ENCODE measurements around the gene MDM4.

MDM4 gene

GRCh38 chr1:204574016-204574864 is 58.0 kb downstream of the MDM4 start:
- DNase-seq (ENCODE audit: low read depth) = no peak
- TF ChIP-seq CTCF (IDR thresholded peaks at IDR 0.05; ENCODE audit: low read depth, low read length, missing control alignments) = no peak
- no peak overlapping the region for H3K4me3 ChIP-seq (ENCODE audit: low read depth, low read length)

DNA sequence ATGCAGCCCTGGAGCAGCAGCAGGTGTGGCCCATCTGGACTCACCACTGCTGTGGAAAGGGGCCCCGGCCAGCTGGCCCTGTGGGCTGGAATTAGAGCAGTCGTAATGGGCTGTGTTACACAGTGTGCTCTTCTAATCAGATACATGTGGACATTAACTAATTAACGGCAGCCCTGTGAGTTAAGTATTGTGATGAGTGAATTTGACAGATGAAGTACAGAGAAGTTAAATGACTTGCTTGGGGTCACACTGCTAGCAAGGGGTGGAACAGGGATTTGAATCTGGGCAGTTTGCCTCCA is 58.6 kb downstream of the MDM4 start:
- no peak overlapping the region for H3K4me3 ChIP-seq (ENCODE audit: low read depth, low read length)
- no peak for TF ChIP-seq CTCF (IDR thresholded peaks at IDR 0.05; ENCODE audit: low read depth, low read length, missing control alignments)
- no peak for DNase-seq (ENCODE audit: low read depth)

- no peak for DNase-seq (ENCODE audit: low read depth)
- TF ChIP-seq CTCF (IDR thresholded peaks at IDR 0.05; ENCODE audit: low read depth, low read length, missing control alignments) = no peak
- no peak overlapping the region for H3K4me3 ChIP-seq (ENCODE audit: low read depth, low read length)
These were observed 59.3 kb downstream of the MDM4 start for GRCh38 chr1:204575221-204576190.

GRCh38 chr1:204576422-204576821 is 60.2 kb downstream of the MDM4 start:
- H3K4me3 ChIP-seq (ENCODE audit: low read depth, low read length) = no peak overlapping the region
- TF ChIP-seq CTCF (IDR thresholded peaks at IDR 0.05; ENCODE audit: low read depth, low read length, missing control alignments) = no peak
- no peak for DNase-seq (ENCODE audit: low read depth)

- TF ChIP-seq CTCF (IDR thresholded peaks at IDR 0.05; ENCODE audit: low read depth, low read length, missing control alignments) = no peak
- no peak for DNase-seq (ENCODE audit: low read depth)
- no peak overlapping the region for H3K4me3 ChIP-seq (ENCODE audit: low read depth, low read length)
These were observed 61.7 kb downstream of the MDM4 start for GRCh38 chr1:204577794-204578478.

GRCh38 chr1:204578867-204579664 is 62.9 kb downstream of the MDM4 start:
- peak overlapping the region; percentile 45 for H3K4me3 ChIP-seq (ENCODE audit: low read depth, low read length)
- peak; percentile 45 for DNase-seq (ENCODE audit: low read depth)
- no peak for TF ChIP-seq CTCF (IDR thresholded peaks at IDR 0.05; ENCODE audit: low read depth, low read length, missing control alignments)

Measured in GM12864 (cell line).